Measurements from ENCODE around the gene COPS8.

DNA sequence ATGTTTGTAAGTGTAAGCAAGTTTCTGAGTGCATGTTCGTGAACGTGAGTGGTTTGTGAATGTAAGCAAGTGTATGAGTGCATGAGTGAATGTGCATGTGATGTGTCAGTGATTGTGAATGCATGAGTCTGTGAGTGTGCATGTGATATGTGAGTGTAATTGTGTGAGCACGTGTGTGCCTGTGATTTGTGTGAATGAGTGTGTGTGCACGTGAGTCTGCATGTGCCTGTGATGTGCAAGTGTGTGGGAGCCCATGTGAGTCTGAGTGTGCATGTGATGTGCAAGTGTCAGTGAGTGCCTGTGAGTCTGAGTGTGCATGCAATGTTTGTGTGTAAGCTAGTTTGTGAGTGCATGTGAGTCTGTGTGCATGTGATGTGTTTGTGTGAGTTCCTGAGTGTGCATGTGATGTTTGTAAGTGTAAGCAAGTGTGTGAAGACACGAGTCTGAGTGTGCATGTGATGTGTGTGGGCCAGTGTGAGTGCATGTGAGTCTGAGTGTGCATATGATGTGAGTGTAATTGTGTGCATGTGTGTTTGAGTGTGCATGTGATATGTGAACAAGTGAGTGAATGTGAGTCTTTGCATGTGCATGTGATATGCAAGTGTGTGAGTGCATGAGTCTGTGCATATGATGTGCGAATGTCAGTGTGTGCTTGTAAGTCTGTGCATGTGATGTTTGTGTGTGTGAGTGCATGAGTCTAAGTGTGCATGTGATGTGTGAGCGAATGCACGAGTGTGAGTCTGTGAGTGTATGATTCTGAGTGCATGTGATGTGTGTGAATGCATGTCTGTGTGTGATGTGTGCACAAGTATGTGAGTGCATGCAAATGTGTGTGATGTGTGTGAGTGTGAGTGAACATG, 45.1 kb downstream of the COPS8 start:
- TF ChIP-seq, protein P1, sequence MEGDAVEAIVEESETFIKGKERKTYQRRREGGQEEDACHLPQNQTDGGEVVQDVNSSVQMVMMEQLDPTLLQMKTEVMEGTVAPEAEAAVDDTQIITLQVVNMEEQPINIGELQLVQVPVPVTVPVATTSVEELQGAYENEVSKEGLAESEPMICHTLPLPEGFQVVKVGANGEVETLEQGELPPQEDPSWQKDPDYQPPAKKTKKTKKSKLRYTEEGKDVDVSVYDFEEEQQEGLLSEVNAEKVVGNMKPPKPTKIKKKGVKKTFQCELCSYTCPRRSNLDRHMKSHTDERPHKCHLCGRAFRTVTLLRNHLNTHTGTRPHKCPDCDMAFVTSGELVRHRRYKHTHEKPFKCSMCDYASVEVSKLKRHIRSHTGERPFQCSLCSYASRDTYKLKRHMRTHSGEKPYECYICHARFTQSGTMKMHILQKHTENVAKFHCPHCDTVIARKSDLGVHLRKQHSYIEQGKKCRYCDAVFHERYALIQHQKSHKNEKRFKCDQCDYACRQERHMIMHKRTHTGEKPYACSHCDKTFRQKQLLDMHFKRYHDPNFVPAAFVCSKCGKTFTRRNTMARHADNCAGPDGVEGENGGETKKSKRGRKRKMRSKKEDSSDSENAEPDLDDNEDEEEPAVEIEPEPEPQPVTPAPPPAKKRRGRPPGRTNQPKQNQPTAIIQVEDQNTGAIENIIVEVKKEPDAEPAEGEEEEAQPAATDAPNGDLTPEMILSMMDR (tag by site-specific recombination; IDR thresholded peaks at IDR 0.05) = no peak
- TF ChIP-seq, protein P2, sequence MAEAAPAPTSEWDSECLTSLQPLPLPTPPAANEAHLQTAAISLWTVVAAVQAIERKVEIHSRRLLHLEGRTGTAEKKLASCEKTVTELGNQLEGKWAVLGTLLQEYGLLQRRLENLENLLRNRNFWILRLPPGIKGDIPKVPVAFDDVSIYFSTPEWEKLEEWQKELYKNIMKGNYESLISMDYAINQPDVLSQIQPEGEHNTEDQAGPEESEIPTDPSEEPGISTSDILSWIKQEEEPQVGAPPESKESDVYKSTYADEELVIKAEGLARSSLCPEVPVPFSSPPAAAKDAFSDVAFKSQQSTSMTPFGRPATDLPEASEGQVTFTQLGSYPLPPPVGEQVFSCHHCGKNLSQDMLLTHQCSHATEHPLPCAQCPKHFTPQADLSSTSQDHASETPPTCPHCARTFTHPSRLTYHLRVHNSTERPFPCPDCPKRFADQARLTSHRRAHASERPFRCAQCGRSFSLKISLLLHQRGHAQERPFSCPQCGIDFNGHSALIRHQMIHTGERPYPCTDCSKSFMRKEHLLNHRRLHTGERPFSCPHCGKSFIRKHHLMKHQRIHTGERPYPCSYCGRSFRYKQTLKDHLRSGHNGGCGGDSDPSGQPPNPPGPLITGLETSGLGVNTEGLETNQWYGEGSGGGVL (tag by site-specific recombination; IDR thresholded peaks at IDR 0.05) = no peak
- TF ChIP-seq ZNF48 (tag by site-specific recombination; IDR thresholded peaks at IDR 0.05) = no peak
- TF ChIP-seq WT1 (tag by site-specific recombination; IDR thresholded peaks at IDR 0.05) = no peak
- TF ChIP-seq, protein P3, sequence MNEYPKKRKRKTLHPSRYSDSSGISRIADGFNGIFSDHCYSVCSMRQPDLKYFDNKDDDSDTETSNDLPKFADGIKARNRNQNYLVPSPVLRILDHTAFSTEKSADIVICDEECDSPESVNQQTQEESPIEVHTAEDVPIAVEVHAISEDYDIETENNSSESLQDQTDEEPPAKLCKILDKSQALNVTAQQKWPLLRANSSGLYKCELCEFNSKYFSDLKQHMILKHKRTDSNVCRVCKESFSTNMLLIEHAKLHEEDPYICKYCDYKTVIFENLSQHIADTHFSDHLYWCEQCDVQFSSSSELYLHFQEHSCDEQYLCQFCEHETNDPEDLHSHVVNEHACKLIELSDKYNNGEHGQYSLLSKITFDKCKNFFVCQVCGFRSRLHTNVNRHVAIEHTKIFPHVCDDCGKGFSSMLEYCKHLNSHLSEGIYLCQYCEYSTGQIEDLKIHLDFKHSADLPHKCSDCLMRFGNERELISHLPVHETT (tag by site-specific recombination; IDR thresholded peaks at IDR 0.05) = no peak
- no peak for TF ChIP-seq ZNF776 (tag by site-specific recombination; IDR thresholded peaks at IDR 0.05; ENCODE audit: borderline replicate concordance)
- TF ChIP-seq, protein P4, sequence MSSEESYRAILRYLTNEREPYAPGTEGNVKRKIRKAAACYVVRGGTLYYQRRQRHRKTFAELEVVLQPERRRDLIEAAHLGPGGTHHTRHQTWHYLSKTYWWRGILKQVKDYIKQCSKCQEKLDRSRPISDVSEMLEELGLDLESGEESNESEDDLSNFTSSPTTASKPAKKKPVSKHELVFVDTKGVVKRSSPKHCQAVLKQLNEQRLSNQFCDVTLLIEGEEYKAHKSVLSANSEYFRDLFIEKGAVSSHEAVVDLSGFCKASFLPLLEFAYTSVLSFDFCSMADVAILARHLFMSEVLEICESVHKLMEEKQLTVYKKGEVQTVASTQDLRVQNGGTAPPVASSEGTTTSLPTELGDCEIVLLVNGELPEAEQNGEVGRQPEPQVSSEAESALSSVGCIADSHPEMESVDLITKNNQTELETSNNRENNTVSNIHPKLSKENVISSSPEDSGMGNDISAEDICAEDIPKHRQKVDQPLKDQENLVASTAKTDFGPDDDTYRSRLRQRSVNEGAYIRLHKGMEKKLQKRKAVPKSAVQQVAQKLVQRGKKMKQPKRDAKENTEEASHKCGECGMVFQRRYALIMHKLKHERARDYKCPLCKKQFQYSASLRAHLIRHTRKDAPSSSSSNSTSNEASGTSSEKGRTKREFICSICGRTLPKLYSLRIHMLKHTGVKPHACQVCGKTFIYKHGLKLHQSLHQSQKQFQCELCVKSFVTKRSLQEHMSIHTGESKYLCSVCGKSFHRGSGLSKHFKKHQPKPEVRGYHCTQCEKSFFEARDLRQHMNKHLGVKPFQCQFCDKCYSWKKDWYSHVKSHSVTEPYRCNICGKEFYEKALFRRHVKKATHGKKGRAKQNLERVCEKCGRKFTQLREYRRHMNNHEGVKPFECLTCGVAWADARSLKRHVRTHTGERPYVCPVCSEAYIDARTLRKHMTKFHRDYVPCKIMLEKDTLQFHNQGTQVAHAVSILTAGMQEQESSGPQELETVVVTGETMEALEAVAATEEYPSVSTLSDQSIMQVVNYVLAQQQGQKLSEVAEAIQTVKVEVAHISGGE (tag by site-specific recombination; conservative IDR thresholded peaks at IDR 0.05; ENCODE audit: low read depth) = no peak
- TF ChIP-seq SP2 (tag by site-specific recombination; IDR thresholded peaks at IDR 0.05) = no peak
